NCI-H345 treated with DMSO at 0.1 percent for 48 hours (cell line): Measurements from ENCODE around the gene SIM2.

Experiments
- DNase-seq: peaks from one replicate; lab custom pipeline; 2025; ENCODE audit not compliant: unreplicated experiment; lab: John Stamatoyannopoulos, UW

The SIM2 gene

GRCh38 chr21:36733857-36734256 lies 34.9 kb downstream of the SIM2 start:
- no peak for DNase-seq

- DNase-seq = no peak
Observed at GRCh38 chr21:36734367-36735200, 35.7 kb downstream of the SIM2 start.

DNA sequence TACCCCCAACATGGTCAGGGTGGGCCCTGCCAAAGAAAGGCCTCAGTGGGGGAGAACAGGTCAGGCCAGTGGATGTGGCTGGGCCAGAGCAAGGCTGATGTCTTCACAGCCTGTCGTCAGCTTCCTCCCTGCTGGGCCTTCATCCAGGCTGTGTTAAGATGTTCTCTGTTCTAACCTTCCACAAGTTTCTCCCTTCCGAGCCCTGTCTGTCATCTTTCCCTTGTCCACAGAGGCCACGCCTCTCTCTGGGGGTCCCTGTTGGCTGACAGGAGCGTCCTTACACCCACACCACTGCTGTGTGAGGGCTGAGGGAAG lies 36.2 kb downstream of the SIM2 start:
- DNase-seq = no peak

- no peak for DNase-seq
Observed at GRCh38 chr21:36735724-36736320, 36.9 kb downstream of the SIM2 start.

GRCh38 chr21:36738489-36739126 lies 39.7 kb downstream of the SIM2 start:
- DNase-seq = no peak

DNA sequence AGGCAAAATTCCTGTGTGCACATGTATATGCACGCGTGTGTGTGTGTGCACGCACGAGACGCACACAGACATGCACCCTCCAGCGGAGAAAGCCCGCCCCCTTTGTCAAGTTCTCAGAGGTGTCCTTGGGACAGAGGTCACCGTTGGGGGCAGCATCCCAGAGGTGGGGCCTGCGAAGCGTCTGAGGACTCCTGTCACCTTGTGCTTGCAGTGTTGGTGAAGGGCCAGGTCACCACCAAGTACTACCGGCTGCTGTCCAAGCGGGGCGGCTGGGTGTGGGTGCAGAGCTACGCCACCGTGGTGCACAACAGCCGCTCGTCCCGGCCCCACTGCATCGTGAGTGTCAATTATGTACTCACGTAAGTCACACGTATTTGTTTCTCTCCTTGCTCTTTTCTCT lies 42.6 kb downstream of the SIM2 start:
- no peak for DNase-seq

- no peak for DNase-seq
Observed at GRCh38 chr21:36743008-36743407, 44.1 kb downstream of the SIM2 start.

- DNase-seq = no peak
Observed at GRCh38 chr21:36743446-36743845, 44.5 kb downstream of the SIM2 start.

- DNase-seq = no peak
Observed at GRCh38 chr21:36744190-36744559, 45.3 kb downstream of the SIM2 start.

DNA sequence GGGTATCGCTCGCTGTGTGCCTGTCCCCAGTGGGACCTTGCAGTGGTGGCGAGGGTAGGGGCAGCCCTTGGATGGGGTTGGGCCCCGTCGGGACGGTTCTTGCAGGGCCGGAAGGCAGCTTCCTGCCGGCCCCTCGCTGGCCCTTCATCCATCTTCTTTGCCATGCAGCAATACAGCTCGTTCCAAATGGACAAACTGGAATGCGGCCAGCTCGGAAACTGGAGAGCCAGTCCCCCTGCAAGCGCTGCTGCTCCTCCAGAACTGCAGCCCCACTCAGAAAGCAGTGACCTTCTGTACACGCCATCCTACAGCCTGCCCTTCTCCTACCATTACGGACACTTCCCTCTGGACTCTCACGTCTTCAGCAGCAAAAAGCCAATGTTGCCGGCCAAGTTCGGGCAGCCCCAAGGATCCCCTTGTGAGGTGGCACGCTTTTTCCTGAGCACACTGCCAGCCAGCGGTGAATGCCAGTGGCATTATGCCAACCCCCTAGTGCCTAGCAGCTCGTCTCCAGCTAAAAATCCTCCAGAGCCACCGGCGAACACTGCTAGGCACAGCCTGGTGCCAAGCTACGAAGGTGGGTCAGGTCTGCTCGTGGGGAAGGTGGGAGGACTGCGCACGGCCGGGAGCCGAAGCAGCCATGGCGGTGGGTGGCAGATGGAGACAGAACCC lies 45.8 kb downstream of the SIM2 start:
- peak; percentile 54 for DNase-seq

DNA sequence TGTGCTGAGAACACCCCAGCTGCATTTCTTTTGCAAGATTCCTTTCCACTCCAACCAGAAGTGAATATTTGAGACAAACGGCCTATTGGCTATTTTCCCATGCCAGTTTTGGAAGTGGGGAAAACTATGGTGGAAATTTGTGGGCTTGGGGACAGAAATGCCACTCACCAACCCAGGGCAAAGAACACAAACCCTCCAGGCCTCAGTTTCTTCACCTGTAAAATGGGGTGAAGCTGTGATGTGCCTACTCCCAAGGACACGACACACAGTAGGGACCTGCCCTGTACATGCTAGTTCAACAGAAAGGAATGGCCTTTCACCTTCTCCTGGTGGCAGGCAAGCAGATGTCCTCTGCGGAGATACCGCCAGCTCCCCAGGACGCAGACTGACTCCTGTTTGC lies 46.5 kb downstream of the SIM2 start:
- DNase-seq = no peak

DNA sequence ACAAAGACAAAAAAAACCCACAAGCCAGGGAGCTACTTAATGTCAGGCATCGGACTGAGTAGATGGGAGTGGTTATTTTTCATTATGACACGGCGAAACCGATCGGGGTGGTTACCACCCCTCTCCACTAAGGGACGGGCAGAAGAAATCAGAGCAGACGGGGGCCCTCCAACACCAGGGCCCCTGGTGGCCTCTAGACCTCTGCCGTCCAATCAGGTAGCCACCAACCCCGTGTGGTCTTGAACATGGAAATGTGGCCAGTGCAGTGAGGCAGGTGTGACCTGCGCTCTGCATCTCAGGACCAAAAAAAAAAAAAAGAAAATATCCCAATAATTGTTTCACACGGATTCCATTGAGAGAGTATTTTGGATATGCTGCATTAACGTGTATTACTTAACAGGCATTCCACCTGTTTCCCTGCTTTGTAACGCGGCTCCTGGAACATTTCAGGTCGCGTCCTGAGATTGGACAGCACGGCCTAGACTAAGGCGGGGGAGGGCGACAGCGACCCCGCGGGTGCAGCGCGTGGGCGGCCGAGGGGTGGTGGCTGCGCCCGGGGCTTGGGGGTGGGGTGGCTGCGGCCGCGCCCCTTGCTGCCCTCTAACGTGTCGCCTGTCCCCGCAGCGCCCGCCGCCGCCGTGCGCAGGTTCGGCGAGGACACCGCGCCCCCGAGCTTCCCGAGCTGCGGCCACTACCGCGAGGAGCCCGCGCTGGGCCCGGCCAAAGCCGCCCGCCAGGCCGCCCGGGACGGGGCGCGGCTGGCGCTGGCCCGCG lies 48.3 kb downstream of the SIM2 start:
- no peak for DNase-seq

GRCh38 chr21:36747815-36748383 lies 49.0 kb downstream of the SIM2 start:
- DNase-seq = no peak

DNA sequence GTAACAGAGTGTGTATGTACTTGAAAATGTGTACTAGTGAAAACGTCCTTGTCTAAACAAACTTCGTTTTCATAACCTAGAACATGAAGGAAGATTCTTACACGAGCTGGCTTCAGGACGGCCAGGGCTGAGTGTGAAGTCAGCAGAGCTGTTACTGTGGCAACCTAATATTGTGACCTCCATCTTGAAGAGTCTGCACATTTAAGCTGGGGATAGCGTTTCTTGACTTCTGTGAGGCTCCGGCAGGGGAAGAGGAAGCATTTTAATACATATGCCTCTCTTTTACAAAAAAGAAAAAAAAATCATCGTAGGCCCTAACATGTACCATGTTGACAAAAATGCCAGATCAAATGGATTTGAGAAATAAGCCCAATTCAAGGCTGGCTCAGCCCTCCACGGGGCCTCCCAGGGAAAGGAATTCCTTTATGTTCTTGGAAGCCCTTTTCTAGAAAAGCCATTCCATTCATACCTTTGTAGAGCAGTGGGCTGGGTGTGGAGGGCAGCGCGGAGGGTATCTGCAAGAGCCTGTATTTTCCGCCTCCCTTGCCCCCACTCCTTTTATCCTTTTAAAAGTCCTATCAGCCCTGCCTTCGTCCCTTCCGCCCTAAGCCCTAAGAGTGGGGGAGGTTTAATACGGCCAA lies 51.1 kb downstream of the SIM2 start:
- DNase-seq = no peak

GRCh38 chr21:36750576-36750959 lies 51.7 kb downstream of the SIM2 start:
- DNase-seq = no peak

DNA sequence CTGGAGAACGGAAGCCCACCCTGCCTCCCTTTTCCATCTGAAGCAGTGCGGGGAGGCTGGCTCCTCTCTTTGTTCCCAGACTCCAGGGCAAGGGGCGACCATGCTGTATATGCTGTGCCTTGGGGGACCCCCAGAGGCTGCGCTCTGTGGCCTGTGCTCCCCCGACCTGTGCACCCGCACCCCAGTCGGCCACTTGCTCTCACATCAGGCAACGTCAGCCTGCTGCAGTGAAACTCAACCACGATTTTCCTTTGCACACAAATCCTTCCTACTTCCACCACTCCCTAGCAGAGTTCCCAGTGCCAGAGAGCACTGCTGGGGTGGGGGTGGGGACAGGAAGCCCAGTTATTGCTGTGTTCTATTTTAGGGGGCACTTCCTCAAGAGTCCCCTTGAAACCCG lies 52.5 kb downstream of the SIM2 start:
- no peak for DNase-seq

DNA sequence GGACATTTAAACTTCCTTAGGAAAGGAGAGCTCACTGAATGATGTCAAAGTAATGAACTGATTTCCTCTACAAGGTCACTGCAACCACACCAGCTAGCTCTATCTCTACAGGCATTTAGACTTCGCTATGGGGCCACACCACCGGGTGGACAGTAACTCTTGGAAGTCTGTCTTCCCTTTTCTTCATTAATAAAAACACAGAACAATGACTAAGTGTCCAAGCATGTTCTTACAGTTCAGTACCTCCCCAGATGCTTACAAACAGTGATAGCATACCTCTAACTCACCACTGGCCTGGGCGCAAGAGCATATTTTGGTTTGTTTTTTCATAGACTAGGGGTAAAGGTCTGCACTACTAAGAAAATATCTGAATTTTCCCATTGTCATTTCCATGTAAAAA lies 54.6 kb downstream of the SIM2 start:
- no peak for DNase-seq

DNA sequence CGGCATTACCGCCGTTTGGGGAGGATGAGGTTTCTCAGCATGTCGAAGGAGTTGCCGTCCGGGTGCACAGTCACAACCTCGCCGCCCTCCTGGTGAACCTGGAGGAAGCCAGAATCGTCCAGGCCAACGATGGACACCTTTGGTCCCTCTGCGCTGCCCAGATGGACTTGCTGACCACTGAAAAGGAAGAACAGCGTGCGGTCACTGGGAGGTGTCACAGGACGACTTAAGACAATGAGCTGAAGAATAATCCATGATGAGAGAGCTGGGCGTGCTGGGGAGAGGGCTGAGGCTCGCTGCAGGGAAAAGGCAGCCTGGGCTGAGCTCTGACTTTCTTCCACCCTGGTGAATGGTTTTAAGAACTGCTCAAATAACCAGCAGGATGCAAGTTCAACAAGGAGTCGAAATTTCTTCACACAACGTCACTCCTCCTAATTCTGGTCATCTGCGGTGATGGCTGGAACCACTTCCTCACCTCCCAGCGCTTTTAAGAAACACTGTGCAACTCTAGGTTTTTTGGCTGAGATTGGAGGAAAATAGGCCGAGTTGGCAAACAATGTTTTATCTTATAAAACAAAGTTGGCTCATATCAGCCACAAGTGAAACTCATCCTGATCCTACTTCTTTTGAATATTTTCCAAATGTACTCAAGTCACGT lies 55.5 kb downstream of the SIM2 start:
- no peak for DNase-seq

GRCh38 chr21:36756527-36756926 lies 57.6 kb downstream of the SIM2 start:
- no peak for DNase-seq

GRCh38 chr21:36757196-36757595 lies 58.3 kb downstream of the SIM2 start:
- no peak for DNase-seq
